Stimulated activated CD8-positive, alpha-beta memory T cell treated with anti-CD3 and anti-CD28 coated beads, Interleukin-12 subunit alpha, Interleukin-12 subunit beta, amount 100 ng/mL, for 24 hours (primary cell): ENCODE data around the gene A4GALT.
A peak's percentile ranks its signal among the peaks of the same experiment; 100 is the strongest.
"Not testable (repeated sequence)": the region's sequence is repeated elsewhere in the genome, so short reads cannot be mapped to it uniquely, and the experiment has no call there.

Experiments used
- DNase-seq: peaks from one replicate; pipeline ENCODE4 v3.0.0-alpha.2; 2020; ENCODE audit errors: extremely low read depth

The A4GALT gene

DNA sequence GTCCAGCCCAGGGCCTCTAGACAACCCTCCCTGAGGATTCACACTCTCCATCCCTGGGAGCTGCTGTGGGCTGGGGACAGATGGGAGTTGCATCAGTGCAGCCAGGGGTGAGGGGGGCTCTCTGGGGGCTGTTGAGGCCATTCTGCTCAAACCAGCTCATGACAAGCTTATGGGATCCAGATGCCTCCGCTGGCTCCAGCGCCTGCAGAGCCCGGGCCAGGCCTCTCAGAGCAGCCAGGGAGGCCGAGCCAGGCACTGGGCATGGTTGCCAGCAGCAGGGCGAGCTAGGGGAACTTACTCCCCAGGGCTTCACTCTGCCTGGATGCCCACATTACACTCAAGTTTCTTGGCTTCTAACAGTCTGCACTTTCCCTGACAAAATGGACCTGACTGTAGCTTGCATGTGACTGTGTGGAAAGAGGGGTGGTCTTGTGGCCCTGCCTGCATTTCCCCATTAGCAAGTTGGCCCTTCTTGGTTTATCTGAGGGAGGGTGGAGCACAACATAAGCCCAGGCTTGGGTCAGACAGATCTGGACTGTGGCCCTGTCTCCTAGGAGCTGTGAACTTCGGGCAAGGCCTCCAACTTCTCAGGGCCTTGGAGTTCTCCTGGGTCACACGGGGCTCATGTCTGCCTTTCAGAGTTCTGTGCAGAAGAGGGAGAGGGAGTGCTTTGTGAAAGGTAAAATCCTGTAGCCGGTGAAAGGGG, 36.9 kb downstream of the A4GALT start:
- no peak for DNase-seq

DNA sequence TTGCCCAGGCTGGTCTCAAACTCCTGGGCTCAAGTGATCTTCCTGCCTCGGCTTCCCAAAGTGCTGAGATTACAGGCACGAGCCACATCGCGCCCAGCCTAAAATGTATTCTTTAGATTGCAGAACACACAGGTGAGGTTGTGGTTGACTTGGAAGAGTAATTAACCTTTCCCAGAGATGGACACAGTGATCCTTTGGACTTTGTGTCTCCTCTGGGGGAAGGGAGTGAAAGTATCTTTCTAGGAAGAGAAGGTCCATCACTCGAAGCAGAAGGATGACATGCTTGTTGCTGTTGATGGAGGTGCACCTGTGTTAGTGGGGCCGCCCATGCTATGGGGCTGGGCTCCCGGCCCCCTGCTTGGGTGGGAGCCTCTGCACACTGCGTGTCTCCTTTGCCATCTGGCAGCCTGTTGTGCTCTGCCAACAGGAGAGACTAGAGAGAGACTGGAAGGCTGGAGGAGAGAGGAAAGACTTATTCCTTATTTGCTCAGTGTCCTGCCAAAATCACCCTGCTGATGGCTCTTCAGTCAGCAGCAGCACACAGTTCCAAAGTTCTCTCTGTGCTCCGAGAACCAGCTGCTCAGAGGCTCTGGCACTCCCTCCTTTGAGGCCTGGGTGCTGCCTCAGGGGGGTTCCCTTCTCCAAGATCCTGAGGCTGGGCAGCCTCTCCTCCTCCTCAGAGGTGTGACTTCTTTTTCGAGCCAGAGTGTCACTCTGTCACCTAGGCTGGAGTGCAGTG, 38.4 kb downstream of the A4GALT start:
- no peak for DNase-seq

DNA sequence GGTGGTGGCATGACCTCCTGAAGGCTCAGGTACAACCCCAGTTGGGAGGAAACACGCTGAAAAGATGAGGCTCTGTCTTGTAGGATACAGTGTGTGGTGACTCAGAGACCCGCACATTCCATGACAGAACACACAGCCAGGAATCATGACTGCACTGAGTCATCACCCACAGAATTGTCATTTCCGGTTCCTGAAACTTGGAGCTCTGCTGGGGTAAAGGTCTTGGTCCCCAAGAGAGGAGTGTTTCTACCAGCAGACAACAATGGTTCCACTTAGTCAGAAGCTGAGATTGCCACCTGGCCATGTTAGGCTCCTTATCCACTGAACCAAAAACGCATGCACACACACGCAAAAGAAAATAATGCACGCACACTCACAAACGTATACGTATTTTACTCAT, 40.0 kb downstream of the A4GALT start:
- DNase-seq = no peak

DNA sequence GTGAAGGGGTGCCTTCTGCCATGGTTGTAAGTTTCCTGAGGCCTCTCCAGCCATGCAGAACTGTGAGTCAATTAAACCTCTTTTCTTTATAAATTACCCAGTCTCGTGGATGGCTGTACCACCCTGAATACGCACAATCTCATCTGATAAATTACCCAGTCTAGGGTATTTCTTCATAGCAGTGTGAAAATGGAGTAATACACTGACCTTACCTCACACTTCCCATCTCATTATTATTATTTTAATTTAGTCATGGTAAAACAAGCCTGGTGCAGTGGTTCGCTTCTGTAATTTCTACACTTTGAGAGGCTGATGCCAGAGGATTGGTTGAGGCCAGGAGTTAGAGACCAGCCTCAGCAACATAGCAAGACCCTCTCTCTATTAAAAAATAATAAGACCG, 41.0 kb downstream of the A4GALT start:
- no peak for DNase-seq

DNA sequence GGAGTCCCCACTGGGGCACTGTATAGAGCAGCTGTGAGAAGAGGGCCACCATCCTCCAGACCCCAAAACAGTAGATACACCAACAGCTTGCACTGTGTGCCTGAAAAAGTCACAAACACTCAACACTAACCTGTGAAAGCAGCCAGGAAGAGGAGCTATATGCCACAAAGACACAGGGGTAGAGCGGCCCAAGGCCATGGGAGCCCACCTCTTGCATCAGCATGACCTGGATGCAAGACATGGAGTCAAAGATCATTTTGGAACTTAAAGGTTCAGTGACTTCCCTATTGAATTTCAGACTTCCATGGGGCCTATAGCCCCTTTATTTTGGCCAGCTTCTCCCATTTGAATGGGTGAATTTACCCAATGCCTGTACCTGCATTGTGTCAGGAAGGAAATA, 41.8 kb downstream of the A4GALT start:
- no peak for DNase-seq

DNA sequence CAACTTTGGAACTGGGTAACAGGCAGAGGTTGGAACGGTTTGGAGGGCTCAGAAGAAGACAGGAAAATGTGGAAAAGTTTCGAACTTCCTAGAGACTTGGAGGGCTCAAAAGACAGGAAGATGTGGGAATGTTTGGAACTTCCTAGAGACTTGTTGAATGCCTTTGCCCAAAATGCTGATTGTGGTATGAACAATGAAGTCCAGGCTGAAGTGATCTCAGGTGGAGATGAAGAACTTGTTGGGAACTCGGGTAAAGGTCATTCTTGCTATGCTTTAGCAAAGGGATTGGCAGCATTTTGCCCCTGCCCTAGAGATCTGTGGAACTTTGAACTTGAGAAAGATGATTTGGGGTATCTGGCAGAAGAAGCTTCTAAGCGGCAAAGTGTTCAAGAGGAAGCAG, 42.7 kb downstream of the A4GALT start:
- DNase-seq = not testable (repeated sequence)

DNA sequence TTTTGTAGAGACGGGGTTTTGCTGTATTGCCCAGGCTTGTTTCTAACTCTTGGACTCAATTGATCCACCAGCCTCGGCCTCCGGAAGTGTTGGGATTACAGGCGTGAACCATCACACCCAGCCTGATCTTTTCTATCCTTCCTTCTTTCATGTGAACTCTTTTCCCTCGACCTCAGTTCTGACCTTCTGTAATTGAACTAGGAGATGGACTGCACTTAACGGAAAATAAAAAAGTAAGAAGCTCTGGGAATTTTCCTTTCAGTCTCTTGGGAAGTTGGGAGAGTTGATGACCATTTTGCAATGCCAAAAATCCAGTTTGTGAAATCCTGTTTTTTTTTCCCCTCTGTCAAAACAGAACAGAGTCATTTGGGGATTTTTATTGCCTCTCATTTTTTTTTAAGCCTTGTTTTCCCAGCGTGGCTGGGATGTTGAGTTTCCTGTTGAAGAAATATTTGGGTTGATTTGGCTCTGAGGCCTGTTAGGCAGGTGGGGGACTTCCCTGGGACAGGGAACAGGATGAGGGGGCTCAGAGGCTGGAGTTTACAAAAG, 44.5 kb downstream of the A4GALT start:
- DNase-seq = no peak

DNA sequence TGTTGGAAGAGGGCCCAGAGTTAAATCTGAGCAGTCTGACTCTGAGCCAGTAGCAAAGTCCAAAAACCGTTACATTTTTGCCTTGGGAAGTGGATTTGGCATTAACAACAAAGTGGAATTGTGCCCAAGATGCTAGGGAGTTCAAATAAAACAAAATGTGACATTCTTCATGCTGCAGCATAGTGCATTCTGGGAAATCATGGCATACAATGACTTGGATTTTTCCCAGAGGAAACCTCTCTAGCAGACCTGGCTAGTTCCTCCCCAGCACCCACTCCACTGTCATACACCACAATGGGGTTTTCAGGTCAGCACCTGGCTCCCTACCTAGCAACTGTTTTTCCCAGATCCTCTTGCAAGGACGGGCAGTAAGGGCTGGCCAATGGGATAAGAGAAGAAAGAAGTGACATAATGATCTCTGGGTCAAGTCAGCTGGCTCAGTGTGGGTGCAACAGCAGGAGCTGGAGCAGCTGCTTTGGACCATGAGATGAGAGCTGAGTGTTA, 46.7 kb downstream of the A4GALT start:
- no peak for DNase-seq

DNA sequence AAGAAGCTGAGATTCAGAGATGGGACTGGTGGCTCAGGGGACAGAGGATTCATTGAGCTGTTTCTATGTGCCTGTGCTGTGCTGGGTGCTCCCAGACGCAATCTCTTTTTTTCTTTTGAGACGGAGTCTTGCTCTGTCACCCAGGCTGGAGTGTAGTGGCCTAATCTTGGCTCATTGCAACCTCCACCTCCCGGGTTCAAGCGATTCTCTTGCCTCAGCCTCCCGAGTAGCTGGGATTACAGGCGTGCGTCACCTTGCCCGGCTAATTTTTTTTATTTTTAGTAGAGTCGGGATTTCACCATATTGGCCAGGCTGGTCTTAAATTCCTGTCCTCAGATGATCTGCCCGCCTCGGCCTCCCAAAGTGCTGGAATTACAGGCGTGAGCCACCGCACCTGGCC, 47.6 kb downstream of the A4GALT start:
- not testable (repeated sequence) for DNase-seq

DNA sequence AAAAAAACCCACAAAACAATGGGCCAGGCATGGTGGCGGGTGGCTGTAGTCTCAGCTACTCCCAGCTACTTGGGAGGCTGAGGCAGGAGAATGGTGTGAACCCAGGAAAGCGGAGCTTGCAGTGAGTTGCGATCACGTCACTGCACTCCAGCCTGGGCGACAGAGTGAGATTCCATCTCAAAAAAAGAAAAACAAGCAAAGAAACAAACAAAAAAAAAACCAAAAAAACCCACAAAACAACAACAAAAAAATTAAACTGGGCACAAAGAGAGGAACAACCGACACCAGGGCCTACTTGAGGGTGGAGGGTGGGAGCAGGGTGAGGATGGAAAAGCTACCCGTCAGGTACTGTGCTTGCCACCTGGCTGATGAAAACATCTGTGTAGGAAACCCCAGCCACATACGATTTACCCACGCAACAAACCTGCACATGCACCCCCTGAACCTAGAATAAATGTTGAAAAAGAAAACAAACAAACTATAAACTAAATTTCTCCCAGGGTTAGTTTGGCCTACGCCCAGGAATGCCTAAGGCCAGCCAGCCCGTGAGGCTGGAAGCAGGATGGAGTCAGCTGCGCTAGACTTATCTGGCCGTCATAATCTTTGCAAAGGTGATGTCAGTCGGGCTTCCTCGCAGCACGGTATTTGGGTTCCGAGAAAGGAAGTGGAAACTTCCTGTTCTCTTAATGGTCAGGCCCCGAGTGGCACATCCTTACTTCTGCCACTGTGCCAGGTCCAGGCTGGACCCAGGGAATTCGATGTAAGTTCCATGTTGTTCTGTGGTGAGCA, 49.6 kb downstream of the A4GALT start:
- DNase-seq = no peak

DNA sequence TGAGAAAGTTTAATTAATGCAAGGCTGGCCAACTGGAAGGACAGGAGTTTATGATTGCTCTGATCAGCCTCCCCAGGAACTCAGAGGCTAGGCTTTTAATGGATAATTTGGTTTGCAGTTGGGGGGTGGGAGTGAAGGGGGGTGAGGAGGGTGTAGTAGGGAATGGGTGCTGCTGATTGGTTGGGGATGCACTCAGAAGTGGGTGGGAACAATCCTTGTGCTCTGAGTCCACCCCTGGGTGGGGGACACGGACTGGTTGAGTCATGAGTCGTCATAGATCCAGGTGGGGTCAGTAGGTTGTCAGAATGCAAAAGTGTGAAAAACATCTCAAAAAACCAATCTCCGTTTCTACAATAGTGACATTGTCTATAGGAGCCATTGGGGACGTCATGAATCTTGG, 50.6 kb downstream of the A4GALT start:
- no peak for DNase-seq

DNA sequence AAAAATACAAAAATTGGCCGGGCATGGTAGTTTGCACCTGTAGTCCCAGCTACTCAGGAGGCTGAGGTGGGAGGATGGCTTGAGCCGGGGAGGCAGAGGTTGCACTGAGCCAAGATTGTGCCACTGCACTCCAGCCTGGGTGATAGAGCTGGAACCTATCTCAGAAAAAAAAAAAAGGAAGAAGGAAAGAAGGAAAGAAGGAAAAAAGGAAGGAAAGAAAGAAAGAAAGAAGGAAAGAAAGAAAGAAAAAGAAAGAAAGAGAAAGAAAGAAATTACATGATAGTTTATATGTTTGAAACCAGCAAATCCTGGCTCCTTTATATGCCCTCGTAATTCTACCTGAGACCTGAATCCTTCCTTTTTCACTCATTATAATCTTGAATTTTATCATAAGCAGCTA, 54.3 kb downstream of the A4GALT start:
- not testable (repeated sequence) for DNase-seq

DNA sequence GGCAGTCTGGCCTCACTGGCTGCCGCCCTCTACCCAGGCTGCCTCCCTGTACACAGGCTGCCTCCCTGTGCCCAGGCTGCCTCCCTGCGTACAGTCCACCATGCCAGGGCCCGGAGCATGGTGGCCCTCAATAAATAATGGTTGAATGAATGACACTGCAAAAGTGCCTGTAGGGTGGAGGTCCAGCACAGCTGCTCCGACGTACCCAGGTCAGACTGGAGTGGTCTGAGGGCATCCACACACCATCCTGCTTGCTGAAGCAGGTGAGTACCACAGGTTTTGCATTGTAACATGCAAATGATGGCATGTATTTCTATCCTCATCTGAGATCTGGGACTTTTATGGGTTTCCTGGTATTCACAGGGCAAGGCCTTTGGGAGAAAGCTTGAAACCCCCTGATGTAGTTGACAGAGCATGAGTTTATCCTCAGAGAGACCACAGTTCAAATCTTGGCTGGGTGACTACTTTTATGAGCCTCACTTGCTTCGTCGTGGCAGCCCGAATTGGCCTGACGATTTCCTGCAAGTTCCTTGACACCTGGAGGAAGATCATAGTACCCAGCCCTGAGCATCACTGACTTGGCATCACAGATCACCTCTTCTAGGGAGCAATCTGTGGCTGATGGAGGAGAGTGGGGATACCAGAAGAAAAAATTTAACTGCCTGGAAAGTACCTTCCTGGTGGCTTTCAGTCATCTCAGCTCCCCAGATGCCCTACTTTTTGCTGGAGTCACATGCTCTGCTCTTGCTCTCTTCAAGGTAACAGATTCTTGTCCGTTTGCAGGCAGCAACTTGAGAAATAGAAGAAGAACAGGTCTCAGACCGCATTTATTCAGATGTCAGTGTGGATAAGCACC, 55.5 kb downstream of the A4GALT start:
- no peak for DNase-seq

DNA sequence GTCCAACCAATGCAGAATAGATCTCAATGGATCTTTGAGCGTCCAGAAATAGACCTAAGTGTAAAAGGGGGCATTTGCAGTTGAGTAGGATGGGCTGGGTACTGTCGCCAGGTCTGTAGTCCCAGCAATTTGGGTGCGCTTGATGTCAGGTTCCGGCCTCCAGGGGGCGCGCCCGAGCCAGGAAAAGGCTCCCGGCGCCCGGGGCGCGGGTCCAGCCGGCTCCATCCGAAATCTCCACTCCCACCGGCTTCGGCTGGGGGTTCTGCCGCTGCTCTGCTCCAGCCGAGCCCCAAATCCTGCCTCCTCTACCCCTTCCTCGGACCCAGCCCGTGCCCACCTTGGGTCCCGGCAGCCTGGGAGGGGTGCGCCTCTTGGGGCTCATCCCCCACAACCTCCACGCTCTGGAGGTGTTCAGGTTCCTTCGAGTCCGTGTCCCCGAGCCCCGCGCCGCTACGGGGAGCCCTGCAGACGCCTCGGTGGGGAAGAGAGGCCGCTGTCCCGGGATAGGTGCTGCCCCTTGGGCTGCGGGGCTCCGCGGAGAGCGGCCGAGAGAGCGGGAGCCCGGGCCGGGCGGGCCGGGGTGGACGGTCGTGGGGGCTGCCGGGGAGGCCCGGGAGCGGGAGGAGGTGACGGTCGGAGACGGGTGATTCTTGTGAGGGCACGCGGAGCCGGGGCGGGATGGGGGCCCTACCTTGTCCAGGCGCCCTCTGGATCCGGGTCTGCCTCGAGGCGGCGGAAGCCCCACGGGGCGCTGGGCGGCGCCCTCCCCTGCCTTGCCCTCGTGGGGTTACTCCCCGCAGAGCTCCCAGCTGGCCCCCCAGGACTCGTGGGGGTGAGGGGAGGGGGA, 58.5 kb downstream of the A4GALT start:
- peak; percentile 58 for DNase-seq

DNA sequence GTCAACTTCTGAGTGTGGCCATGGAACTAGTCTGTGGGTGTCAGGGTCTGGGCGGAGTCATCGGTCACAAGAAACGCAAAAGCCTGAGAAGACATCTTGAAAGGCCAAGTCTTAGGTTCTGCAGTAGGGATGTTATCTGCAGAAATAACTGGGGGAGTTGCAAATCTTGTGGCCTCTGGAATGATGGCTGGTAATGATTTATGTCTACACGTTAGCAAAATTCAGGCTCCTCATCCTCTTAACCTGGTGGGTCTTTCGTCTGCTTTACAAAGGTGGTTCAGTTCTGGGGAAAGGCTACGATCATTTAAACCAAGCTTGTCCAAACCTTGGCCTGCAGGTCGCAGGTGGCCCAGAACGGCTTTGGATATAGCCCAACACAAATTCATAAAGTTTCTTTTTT, 64.1 kb downstream of the A4GALT start:
- no peak for DNase-seq

DNA sequence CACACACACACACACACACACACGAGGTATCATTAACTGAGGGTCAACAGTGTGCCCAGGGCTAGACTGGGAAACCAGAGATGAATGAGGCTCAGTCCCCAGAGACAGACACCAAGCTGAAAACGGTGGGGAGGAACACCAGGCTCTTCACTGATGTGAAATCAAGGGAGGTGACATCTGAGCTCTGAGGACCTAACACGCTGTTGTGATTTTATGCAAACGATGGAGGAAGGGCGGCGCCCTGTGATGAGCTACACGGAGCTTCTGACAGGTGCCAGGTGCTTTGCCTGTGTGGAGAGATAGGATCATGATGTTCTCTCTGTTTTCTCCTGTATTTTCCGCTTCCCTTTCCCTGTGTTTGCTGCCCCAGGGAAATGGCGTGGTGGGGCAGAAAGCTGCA, 65.0 kb downstream of the A4GALT start:
- DNase-seq = no peak

DNA sequence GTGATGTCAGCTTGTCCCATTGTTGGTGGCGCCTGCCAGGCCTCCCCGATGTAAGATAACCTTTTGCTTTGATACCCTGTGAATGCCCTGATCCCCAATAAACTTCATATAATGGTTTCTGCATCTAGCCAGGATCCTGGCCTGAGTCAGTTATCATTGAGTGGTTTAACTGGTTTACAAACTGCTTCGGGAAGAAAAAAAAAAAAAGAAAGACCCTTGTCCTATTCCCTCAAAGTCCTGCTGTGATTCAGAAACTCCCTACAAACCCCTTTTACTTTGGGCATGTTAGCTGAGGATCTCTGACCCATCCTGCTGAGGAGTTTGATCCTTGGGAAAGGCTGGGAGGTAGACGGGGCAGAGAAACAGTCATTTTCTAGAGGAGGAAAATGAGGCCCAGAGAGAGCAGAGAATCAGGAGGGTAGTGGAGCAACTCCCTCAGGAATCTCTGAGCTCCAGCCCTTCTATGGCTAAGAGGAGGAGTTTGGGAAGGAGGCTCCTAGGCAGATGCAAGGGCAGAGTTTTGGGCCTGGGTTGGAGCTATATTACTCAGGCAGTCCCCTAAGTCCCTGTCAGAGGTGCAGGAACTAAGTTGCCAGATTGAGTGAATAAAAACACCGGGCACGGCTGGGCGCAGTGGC, 66.1 kb downstream of the A4GALT start:
- no peak for DNase-seq

DNA sequence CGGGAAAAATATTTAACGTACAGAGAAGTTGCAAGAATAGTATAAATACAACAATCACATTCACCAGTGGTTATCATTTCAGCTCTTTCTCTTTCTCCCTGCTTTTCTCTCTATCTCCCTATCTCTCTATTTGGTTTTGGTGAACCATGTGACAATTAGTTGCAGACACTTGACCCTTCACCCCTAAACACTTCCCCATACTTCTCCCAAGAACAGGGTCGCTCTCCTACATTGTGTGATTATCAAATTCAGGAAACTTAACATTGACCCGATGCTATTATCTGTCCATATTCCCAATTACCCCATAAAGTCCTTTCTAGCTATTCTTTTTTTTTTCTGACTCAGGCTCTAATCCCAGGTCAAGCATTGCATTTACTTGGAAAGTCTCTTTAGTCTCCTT, 66.7 kb downstream of the A4GALT start:
- DNase-seq = no peak

DNA sequence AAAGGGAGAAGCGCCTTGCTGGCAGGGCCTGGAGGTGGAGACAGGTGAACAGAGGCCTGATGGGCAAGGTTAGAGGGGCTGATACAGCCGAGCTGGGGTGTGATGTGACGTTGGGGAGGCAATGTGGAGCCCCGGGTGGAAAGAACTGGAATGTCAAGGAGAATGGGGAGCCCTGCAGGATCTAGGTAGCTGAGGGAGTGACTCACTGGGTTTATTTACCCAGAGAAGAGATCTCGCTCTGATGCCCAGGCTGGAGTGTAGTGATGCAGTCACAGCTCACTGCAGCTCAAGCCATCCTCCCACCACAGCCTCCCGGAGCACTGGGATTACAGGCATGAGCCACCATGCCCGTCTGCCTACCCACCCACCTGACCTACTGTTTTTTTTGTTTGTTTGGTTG, 69.5 kb downstream of the A4GALT start:
- DNase-seq = no peak
